22Rv1 (cell line): ENCODE data around the gene SUMF1.

Experiments
- CTCF ChIP-seq: fragments of 450-650 bp; IDR thresholded peaks from 2 replicates; pipeline ENCODE4 v1.5.1; 2017; ENCODE audit warnings: mild to moderate bottlenecking
- ZFX ChIP-seq: fragments of 450-650 bp; IDR thresholded peaks from 2 replicates; pipeline ENCODE4 v1.6.1; 2017; ENCODE audit warnings: antibody characterized with exemption, borderline replicate concordance

GRCh38 chr3:4396542-4396941 lies 70.5 kb downstream of the SUMF1 start:
- TF ChIP-seq CTCF (no peak), ZFX (no peak)
